K562 (cell line): Measurements from ENCODE around the gene SLC49A4. TPM values are rescaled to one million over a fixed set of nuclear protein-coding genes. Genes with fewer than 3 reads are reported as not detected.

Experiments
- ATF6 ChIP-seq: sonication (generic); formaldehyde crosslinking; IDR thresholded peaks from 2 replicates; pipeline ENCODE4 v1.4.0; 2020; ENCODE audit warnings: mild to moderate bottlenecking, missing genetic modification reagents
- CEBPG ChIP-seq, 3 experiments: fragments of 200-800 bp in 1 of 3; sonication (Bioruptor generic) in 1 of 3; sonication (generic) in 1 of 3; formaldehyde crosslinking in 1 of 3; IDR thresholded peaks in 2 of 3; conservative IDR thresholded peaks in 1 of 3; 2 replicates each; pipeline versions ENCODE4 v1.6.1 to v1.8.0; 2016 to 2022; ENCODE audit warnings: missing compliant biosample characterization in 2 of 3, missing genetic modification characterization in 2 of 3, mild to moderate bottlenecking in 1 of 3, missing genetic modification reagents in 1 of 3
- COPS2 ChIP-seq: fragments of 450-650 bp; conservative IDR thresholded peaks from 2 replicates; pipeline ENCODE4 v1.6.1; 2016; ENCODE audit warnings: mild to moderate bottlenecking, moderate library complexity
- CREB3 ChIP-seq: fragments of 450-650 bp; conservative IDR thresholded peaks from 2 replicates; pipeline ENCODE4 v1.6.1; 2016; ENCODE audit warnings: missing genetic modification characterization, low read depth, mild to moderate bottlenecking, missing compliant biosample characterization, moderate library complexity
- E2F3 ChIP-seq: fragments of 250-450 bp; sonication (Bioruptor Pico); IDR thresholded peaks from 2 replicates; pipeline ENCODE4 v1.4.0; 2020; ENCODE audit warnings: mild to moderate bottlenecking
- HLTF ChIP-seq: fragments of 450-650 bp; IDR thresholded peaks from 2 replicates; pipeline ENCODE4 v1.6.1; 2016
- HMGXB4 ChIP-seq: sonication (generic); formaldehyde crosslinking; IDR thresholded peaks from 2 replicates; pipeline ENCODE4 v1.8.1; 2023; ENCODE audit warnings: mild to moderate bottlenecking, missing genetic modification reagents
- HSF4 ChIP-seq: fragments of 250-450 bp; sonication (Bioruptor Pico); IDR thresholded peaks from 2 replicates; pipeline ENCODE4 v2.1.2; 2022; ENCODE audit warnings: mild to moderate bottlenecking, moderate library complexity, borderline replicate concordance
- MEF2A ChIP-seq: IDR thresholded peaks from 2 replicates; pipeline ENCODE4 v1.6.1; 2011; ENCODE audit warnings: low read depth, mild to moderate bottlenecking, low read length, moderate library complexity; ENCODE audit not compliant: control insufficient read depth
- PHB2 ChIP-seq: fragments of 450-650 bp; IDR thresholded peaks from 2 replicates; pipeline ENCODE4 v1.6.1; 2017; ENCODE audit warnings: low read depth
- POLR2G ChIP-seq: fragments of 200-400 bp; formaldehyde crosslinking; IDR thresholded peaks from 2 replicates; pipeline ENCODE4 v1.6.1; 2017; ENCODE audit warnings: low read depth, mild to moderate bottlenecking, antibody characterized with exemption, low read length, moderate library complexity
- RAD21 ChIP-seq, 2 experiments: fragments of 250-450 bp in 1 of 2; fragments of 450-650 bp in 1 of 2; sonication (Bioruptor Pico) in 1 of 2; formaldehyde crosslinking in 1 of 2; IDR thresholded peaks in 1 of 2; conservative IDR thresholded peaks in 1 of 2; 2 replicates each; pipeline versions ENCODE4 v1.4.0 to v1.8.0; 2020 to 2022; ENCODE audit warnings: mild to moderate bottlenecking in 2 of 2, moderate library complexity in 1 of 2
- ZBTB17 ChIP-seq: fragments of 450-650 bp; formaldehyde crosslinking; IDR thresholded peaks from 2 replicates; pipeline ENCODE4 v1.4.0; 2020; ENCODE audit warnings: mild to moderate bottlenecking
- ZBTB33 ChIP-seq: sonication (generic); formaldehyde crosslinking; IDR thresholded peaks from 2 replicates; pipeline ENCODE4 v1.8.1; 2023; ENCODE audit warnings: mild to moderate bottlenecking, missing genetic modification reagents
- ZBTB7A ChIP-seq: IDR thresholded peaks from 2 replicates; pipeline ENCODE4 v1.6.1; 2011; ENCODE audit warnings: low read depth, mild to moderate bottlenecking, low read length, moderate library complexity, borderline replicate concordance; ENCODE audit not compliant: control insufficient read depth
- ZFPM2 ChIP-seq: fragments of 250-450 bp; sonication (Bioruptor Pico); IDR thresholded peaks from 2 replicates; pipeline ENCODE4 v1.5.1; 2022; ENCODE audit warnings: mild to moderate bottlenecking
- ZNF197 ChIP-seq: fragments of 200-800 bp; sonication (Bioruptor generic); IDR thresholded peaks from 2 replicates; pipeline ENCODE4 v1.6.1; 2016; ENCODE audit warnings: low read depth, missing genetic modification characterization, missing compliant biosample characterization
- ZNF239 ChIP-seq: fragments of 250-450 bp; sonication (Bioruptor Pico); IDR thresholded peaks from 2 replicates; pipeline ENCODE4 v1.4.0; 2020; ENCODE audit warnings: mild to moderate bottlenecking
- ZNF644 ChIP-seq: fragments of 200-800 bp; sonication (Bioruptor generic); IDR thresholded peaks from 2 replicates; pipeline ENCODE4 v1.6.1; 2016; ENCODE audit warnings: low read depth, missing genetic modification characterization, missing compliant biosample characterization
- polyA plus RNA-seq, 8 experiments: library from polyadenylated mRNA; depleted of rRNA in 4 of 8; stranded (reverse) in 5 of 8; unstranded in 3 of 8; fragments of >200 nt; fragmentation: Nextera tagmentation in 2 of 8; fragmentation: Illumina TruSeq in 1 of 8; extraction: Ambion mirVana in 2 of 8; extraction: Trizol in 1 of 8; gene quantifications; 2 replicates each; pipeline versions ENCODE4 v1.2.1 to v1.2.3, GENCODE V29; 2011 to 2014; ENCODE audit warnings: inconsistent platforms in 1 of 8, missing spikeins in 1 of 8
- total RNA-seq, 7 experiments: library from RNA; depleted of rRNA in 6 of 7; stranded (reverse); fragments of >200 nt in 6 of 7; fragmentation: Illumina TruSeq in 2 of 7; extraction: Trizol in 2 of 7; gene quantifications; 2 replicates each; pipeline versions ENCODE4 v1.2.1 to v1.2.3, GENCODE V29; 2011 to 2021; ENCODE audit warnings: low replicate concordance in 1 of 7

SLC49A4 gene
- total and polyA plus RNA-seq, 9 of the 15 experiments (the other 6 are each of a cell fraction or from before 2014, with no cell fraction given): 0.15 to 1.3 (median 0.83) TPM

GRCh38 chr3:122793568-122794416 is 1.1 kb upstream of the SLC49A4 start, which contains the start of gene HSPBAP1 (continued):
- TF ChIP-seq PHB2 (no peak), RAD21 (CRISPR knock-in tag; conservative IDR thresholded peaks at IDR 0.05 in 1 of 2, IDR thresholded peaks at IDR 0.05 in 1 of 2) (no peak), CEBPG (CRISPR knock-in tag; IDR thresholded peaks at IDR 0.05) (no peak), CEBPG (tag; conservative IDR thresholded peaks at IDR 0.05 in 1 of 2, IDR thresholded peaks at IDR 0.05 in 1 of 2) (no peak; a peak in 1 of 4 replicates), HSF4 (CRISPR knock-in tag) (no peak), HLTF (no peak; the same call in 1 of the 2 replicates), MEF2A (no peak), ZNF644 (tag) (no peak), ZNF197 (CRISPR knock-in tag) (no peak), POLR2G (peak; percentile 82), E2F3 (CRISPR knock-in tag) (no peak), ZBTB17 (CRISPR knock-in tag) (0 out of 2 replicates have a peak, but pooled peaks have one; percentile 18), ATF6 (CRISPR knock-in tag) (no peak), ZBTB7A (peak; percentile 44; the same call in 1 of the 2 replicates), ZNF239 (no peak), HMGXB4 (CRISPR knock-in tag) (no peak), CREB3 (tag) (no peak), ZBTB33 (CRISPR knock-in tag) (peak; percentile 21; the same call in 1 of the 2 replicates), COPS2 (no peak), ZFPM2 (no peak)
